ENCODE data around the gene SERPINB6.
A peak's percentile ranks its signal among the peaks of the same experiment; 100 is the strongest.
"Not testable (repeated sequence)": the region's sequence is repeated elsewhere in the genome, so short reads cannot be mapped to it uniquely, and the experiment has no call there.

SERPINB6 gene

GRCh38 chr6:2998998-2999617 is 27.7 kb upstream of the SERPINB6 start:
- peak; percentile 22 for DNase-seq

GRCh38 chr6:2998249-2998997 is 27.1 kb upstream of the SERPINB6 start:
- not testable (repeated sequence) for DNase-seq

GRCh38 chr6:2993755-2994317 is 22.5 kb upstream of the SERPINB6 start:
- DNase-seq = no peak

- DNase-seq = no peak
Measured at GRCh38 chr6:2992330-2992979, 21.1 kb upstream of the SERPINB6 start.

GRCh38 chr6:2990932-2991506 is 19.7 kb upstream of the SERPINB6 start:
- no peak for DNase-seq

- no peak for DNase-seq
Measured at GRCh38 chr6:2990248-2990931, 19.0 kb upstream of the SERPINB6 start.

- peak; percentile 76 for DNase-seq
Measured at GRCh38 chr6:2989332-2990247, 18.2 kb upstream of the SERPINB6 start.

GRCh38 chr6:2988426-2989331 is 17.3 kb upstream of the SERPINB6 start:
- DNase-seq = peak; percentile 56

GRCh38 chr6:2988094-2988425 is 16.7 kb upstream of the SERPINB6 start:
- DNase-seq = no peak

- no peak for DNase-seq
Measured at GRCh38 chr6:2986722-2987221, 15.4 kb upstream of the SERPINB6 start.

- DNase-seq = no peak
Measured at GRCh38 chr6:2984738-2985406, 13.5 kb upstream of the SERPINB6 start.

- DNase-seq = no peak
Measured at GRCh38 chr6:2982426-2983117, 11.2 kb upstream of the SERPINB6 start.

- DNase-seq = no peak
Measured at GRCh38 chr6:2980465-2980855, 9.1 kb upstream of the SERPINB6 start.

GRCh38 chr6:2979819-2980464 is 8.6 kb upstream of the SERPINB6 start:
- no peak for DNase-seq

- DNase-seq = no peak
Measured at GRCh38 chr6:2978923-2979322, 7.6 kb upstream of the SERPINB6 start.

- DNase-seq = no peak
Measured at GRCh38 chr6:2977799-2978590, 6.6 kb upstream of the SERPINB6 start.

- no peak for DNase-seq
Measured at GRCh38 chr6:2977290-2977689, 5.9 kb upstream of the SERPINB6 start.

GRCh38 chr6:2976571-2977085 is 5.3 kb upstream of the SERPINB6 start:
- no peak for DNase-seq

Measured in NCI-H345 (cell line).